HG03558 (cell line): ENCODE results near the gene PHACTR1.
"Not testable (repeated sequence)": the region's sequence is repeated elsewhere in the genome, so short reads cannot be mapped to it uniquely, and the experiment has no call there.

ENCODE experiments used
- ATAC-seq: cut with Tn5 transposase; IDR thresholded peaks from one replicate; pipeline ENCODE4 v1.9.1; 2021; ENCODE audit warnings: moderate number of reproducible peaks; ENCODE audit not compliant: unreplicated experiment; ENCODE audit errors: extremely low read depth

PHACTR1 gene

DNA sequence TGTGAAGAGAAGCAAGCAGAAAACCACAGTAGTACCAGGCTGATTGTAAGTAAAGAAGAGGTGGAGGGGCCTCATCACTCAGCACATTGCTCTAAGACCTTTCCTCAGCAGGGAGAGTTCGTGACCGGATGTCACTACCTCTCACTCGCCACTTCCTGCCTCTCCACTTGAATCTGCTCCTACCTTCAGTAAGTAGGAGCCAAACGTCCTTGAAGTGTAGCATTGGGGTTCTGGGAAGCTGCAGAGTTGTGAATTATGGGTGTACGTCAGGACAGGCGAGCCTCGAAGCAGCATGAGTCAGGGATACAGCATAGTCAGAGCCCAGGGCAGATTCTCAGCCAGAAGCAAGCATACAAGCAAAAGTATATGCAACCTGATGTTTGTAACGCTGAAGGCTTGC is 224.9 kb downstream of the PHACTR1 start:
- no peak for ATAC-seq

DNA sequence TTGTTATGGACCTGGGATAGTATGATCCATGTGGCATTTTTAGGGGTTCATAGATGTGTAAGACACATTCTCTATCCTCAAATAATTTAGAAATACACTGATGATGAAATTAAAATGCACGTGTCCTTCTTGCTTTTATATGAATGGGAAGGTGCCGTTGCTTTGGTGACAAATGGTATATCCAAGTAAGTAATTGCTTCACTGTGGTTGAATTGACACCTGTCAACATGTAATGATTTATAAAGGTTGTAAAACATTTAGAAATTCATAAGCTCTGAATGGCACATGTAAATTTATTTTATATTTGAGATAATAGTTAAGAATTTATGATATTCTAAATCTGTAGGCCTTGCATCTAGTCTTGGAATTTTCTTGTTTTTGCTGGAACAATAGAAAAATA is 227.0 kb downstream of the PHACTR1 start:
- ATAC-seq, result no peak

DNA sequence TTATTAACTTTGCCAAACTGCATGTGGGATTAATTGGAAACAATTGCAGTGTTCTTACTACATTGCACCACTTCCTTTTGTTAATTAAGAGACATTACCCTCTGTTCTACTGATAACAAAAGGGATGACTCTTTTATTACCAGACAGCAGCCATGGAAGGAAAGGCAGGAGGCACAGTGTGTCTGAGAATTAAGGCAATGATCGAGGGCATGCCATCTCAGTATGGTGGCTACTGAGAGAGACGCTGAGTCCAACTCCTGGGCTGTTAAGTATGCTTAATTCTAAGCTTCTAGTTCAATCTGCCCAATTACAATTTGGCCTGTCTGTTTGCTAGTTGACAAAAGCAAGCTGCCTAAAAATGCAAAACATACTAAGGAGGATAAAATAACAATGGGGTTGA is 227.4 kb downstream of the PHACTR1 start:
- ATAC-seq, result no peak

DNA sequence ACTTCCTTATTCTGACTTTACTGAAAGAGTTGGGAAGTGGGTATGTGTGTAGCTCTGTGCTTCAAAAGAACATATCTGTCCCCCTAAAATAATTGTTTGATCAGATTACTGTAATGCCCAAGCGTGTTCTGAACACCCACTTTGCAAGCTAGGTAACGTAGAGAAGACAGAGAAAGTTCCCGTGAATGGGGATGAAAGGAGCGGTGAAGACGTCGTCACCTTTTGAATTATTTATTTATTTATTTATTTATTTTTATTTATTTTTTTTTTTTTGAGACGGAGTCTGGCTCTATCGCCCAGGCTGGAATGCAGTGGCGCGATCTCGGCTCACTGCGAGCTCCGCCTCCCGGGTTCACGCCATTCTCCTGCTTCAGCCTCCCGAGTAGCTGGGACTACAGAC is 228.0 kb downstream of the PHACTR1 start:
- ATAC-seq, result not testable (repeated sequence)

DNA sequence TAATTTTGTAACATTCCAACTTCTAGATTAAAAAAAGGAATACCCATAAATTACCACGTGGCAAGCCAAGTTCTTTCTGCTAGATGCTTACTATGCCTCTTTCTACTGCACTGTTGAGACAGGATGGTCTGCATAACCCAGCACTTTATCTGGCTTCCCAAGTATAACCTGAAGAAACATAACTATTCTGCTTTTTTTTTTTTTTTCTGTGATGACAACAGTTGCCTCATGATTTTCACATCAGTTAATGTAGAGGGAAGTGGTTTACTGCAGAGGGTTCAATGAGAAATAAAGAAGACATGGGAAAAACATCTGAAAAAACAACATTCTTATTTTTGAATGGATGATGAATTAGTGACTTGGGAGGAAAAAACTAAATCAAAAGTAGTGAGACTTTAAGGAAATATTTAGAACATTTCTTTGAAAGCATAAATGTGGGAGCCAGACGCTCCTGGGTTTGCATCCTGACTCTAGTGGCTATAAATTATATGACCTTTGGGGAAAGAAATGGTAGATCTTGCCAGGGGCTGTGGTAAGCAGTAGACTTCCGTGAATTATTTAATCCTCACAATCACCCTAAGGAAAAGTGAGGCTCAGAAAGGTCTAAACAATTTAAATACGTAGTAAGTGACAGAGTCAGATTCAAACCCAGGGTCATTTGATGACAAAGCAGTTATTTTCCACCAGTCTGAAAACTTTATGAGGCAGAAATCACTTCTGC is 230.7 kb downstream of the PHACTR1 start:
- no peak for ATAC-seq

DNA sequence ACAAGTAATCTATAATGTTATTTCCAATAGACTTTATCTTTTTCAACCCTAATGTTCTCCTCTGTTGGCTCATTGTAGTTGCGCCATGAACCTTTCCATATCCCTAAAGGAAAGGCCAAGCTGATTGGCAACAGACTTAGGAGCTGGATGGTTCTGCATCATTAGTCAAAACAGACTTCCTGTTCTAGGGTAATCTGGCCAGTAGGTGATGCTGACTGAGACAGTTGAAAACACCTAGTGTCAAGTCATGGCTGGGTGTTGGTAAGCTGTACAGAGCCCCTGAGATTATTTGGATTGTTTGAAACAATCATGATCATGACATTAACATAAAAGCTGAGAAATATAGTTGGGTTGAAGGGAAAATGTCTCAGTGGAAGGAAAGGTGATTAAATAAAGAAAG is 231.4 kb downstream of the PHACTR1 start:
- ATAC-seq, result no peak

DNA sequence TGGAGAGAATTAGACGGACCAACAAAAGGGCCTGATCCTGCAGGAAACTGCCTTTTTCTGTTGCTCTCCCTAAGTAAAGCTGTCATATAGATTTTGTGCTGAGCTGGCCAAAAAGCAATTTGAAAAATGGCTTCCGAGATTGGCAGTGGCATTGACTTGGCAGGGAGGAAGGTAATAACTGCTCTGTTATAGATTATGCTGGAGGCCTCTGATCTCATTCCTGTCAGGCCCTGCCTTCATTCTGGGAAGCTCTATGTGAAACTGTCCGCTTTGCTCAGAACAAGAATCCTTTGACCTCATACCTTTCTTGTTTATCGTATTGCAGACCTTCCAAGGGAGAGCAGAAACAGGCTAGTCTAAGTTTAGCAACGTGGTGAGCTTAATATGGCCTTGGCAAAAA is 234.4 kb downstream of the PHACTR1 start:
- no peak for ATAC-seq

DNA sequence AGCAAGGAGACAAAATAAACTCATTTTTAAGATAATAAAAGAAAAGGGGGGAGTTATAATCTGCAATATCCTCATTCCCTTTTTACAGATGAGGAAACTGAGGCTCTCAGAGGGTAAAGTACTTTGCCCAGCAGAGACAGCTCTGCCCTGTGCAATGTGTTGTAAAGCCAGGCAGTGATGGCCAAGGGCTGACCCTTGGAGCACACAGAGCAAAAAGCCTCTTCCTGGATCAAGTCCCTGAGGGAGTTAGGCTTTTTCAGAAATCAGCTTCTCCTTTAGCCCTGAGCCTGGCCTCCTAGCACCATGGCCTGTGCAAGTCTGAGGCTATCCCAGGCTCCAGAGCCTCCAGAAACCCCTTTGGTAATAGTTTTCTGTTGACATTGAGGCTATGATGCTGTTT is 234.8 kb downstream of the PHACTR1 start:
- no peak for ATAC-seq

DNA sequence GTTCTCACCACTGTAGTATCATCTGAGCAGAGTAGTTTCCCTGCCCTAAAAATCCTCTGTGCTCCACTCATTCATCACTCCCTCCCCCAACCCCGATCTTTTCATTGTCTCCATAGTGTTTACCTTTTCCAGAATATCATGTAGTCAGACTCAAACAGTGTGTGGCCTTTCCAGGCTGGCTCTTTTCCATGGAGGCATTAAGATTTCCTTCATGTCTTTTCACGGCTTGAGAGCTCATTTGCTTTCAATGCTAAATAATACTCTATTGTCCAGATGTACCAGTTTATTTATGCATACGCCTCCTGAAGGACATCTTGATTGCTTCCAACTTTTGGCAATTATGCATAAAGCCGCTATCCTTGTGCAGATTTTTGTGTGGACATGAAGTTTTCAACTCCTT is 235.8 kb downstream of the PHACTR1 start:
- ATAC-seq, result no peak

DNA sequence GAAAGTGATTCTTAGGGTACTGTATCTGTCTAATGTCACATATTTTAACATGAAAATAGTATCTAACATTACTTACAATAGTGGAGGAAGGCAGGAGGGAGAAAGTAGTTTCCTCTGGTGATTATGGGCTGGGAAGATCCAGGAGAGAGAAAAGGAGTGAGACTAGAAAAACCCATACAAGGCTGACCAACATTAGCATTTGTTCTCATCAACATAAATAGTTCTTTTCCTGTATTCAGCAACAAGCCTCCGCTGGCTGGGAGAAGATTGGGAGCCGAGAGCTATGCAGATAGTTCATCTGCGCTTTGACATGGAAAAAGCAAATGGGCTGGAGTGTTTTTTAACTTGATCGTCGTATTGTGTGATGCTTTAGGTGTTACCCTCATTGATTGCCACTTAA is 239.4 kb downstream of the PHACTR1 start:
- no peak for ATAC-seq

DNA sequence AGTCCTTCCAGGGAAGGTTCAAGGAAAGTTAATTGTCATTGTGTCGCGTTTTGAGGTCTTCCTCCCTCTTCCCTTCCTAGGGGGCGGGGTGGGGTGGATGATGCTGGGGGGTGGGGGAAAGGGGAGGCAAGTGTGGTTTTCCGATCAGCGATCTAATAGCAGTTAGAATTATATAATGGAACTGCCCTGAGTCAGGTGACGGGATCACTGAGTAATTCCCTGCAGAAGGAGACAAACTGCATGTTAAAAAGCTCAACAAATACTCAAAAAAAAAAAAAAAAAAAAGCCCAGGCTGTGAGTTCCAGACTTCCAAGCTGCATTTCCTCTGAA is 240.4 kb downstream of the PHACTR1 start:
- no peak for ATAC-seq

DNA sequence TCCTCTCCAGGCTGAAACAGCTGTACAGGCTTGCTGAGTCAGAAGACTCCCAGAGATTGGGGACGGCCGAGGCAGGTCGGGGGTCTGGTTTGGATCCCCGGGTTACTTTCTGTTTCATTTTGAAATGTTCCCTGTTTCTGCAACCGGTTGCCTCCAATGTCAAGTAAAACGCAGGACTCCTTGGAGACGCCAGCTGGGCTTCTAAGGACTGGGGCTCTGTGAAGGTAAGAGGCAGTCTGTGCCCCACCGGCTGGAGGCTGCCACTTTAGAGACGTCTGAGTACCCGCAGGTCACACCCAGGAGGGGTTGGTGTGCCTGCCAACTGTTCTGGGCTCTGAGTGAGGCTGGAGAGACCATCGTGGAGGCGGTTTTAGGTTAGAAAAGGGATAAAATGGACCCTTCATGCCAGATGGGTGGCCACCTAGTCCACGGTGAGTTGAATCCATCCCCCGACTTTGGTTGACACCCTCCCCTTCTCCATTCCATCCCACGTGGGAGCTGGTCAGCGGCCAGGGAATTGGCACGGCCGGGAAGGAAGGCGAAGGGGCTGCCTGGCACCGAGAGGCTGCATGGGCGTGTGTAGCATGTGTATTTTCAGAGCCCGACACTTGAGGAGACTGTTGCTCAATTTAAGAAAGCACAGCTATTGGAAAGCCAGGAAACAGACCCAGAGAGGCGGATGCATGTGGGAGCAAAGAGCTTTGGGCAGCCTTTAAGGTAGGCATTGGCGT is 240.9 kb downstream of the PHACTR1 start:
- ATAC-seq, result no peak

DNA sequence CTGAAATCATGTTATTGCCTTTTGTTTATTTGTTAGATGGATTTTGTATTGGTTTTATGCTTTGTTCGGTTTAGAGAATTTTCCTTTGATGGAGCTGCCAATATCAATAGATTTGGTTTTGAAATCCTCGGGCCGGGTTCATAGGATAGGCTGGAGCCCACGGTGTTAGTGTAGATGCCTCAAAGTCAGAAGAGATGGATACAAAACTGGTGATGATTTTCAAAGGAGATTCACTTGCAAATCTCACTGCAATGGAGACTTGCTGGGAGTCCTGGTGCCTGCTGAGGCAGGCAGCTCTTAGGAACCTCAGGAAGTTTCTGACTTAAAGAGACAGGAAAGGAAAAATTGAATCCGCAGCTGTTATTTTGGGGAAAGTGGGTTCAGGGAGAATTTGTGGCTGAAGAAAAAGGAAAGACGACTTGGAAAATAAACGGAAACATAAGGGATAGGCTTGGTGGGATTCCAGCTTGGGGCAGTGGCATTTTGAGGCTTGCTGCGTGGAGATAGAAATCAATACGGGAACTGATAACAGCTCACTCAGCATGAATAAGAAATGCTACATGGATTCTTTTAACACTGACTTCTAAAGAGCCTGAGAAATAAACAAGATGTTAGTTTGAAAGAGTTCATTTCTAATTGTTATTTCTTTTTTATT is 241.6 kb downstream of the PHACTR1 start:
- ATAC-seq, result no peak

DNA sequence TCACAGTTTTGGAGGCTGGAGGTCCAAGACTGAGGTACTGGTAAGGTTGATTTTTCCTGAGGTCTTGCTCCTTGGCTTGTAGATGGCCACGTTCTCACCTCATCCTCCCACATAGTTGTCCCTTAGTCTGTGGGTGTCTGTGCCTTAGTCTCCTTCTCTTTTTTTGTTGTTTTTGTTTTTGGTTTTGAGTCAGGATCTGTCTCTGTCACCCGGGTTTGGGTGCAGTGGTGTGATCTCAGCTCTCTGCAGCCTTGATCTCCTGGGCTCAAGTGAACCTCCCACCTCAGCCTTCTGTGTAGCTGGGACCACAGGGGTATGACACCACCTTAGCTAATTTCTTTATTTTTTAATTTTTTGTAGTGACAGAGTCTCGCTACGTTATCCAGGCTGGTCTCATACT is 245.2 kb downstream of the PHACTR1 start:
- no peak for ATAC-seq

DNA sequence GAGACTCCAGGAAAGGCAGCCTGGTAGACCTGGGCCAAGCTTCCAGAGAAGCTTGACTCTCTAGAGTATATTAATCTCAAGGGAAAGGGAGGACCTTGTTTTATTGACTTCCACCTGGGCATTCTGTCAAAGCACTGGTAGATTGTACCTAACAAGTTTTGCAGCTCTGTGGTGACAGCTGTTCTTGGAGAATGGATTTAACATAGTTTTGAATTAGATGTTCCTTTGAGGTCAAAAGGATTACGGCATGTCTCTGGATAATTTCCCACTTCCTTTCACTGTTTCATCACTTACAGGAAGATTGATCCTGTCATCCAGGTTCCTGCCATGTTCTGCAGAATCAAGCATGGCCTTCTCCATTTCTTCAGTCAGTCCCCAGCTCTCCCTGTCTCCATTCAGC is 246.0 kb downstream of the PHACTR1 start:
- no peak for ATAC-seq

DNA sequence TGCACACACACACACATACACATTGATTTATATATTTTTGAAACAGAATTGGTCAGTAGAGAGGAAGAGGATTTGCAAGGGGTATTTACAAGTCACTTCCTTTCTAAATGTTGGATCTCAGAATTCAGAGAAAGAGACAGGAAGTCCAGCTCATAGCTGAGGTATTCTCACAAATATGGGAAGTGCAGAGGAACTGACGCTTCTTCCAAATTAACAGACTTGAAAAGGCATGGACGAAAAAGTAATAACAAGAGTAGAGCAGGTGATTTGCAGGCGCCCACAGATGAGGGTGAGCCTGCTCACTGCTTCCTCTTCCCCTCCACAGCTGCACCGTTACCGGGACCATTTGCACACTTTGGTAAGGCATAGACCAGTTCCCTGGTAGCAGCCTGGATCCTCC is 246.4 kb downstream of the PHACTR1 start:
- no peak for ATAC-seq

DNA sequence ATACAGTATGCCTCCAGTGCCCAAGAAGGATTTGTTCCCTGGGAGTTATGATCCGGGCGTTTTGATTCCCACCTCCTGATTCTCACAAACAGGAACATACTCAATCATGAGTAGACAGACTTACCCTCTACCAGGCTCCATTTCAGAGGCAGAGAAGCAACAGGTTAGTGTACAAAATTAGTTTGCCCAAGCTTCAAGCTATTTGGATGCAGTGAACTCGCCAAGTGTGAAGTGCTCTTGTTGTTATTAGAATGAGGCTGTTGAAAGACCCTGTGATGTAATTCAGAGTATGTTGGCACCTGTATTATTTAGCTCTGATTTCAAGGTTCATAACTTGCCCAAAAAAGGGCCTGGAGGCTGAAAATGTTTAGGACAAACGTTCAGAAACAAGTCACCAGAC is 247.0 kb downstream of the PHACTR1 start:
- ATAC-seq, result no peak

DNA sequence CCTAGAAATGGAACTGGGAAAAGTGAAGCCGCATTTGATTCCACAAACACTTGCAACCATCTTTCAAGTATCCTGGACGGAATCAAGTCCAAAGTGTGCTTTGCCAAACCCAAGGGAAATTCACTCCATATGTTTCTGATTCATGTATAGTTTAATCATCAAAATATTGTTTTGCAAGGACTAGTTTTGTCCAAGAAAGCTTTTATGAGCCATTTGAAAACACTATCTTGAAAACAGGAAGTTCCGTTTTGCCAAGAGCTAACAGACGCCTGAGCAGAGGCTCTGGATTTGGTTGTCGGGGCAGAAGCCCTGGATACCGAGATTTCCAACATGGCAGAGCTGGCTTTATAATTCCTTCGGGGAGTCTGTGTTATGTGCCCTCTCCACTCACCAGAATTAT is 251.1 kb downstream of the PHACTR1 start:
- ATAC-seq, result no peak

DNA sequence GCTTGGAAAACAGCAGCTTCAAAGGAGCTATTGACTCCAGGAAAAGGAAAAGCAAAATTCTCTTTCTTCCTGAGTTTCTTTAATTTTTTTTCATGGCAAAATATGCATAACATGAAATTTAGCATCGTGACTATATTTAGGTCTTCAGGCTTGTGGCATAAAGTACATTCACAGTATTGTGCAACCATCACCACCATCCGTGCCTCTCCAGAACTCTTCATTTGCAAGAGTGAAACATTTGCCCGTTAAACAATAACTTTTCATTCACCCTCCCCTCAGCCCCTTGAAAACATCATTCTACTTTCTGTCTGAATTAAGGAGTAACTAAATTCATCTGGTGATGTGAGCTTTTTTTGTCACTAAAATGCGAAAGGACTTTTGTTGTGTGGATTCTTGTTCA is 251.7 kb downstream of the PHACTR1 start:
- no peak for ATAC-seq

DNA sequence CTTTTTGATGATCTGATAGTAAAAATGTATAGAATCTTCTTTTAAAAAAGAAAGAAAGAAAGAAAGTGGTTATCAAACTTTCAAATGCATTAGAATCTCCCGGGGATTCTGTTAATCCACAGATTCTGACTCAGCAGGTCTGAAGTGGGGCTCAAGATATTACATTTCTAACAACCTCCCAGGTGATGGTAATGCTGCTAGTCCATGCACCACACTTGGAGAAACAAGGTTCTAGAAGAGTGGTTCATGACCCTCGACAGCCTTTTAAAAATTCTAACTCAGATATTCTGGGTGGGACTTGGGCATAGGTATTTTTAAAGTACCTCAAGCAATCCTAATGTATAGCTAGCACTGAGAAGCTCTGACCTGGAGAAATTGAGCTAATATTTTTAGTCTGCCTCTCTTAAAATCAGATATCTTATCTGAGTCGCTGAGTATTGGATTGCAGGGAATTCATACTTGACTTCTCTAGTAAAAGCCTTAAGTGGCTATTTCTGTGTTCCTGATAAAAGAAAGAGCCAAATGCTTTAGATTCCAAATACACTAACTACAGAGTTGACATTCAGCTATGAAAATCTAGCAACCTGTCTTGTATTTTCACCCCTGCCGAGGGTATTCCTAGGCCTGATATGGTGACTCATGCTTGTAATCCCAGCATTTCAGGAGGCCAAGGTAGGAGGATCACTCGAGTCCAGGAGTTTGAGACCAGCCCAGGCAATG is 252.4 kb downstream of the PHACTR1 start:
- ATAC-seq, result no peak

DNA sequence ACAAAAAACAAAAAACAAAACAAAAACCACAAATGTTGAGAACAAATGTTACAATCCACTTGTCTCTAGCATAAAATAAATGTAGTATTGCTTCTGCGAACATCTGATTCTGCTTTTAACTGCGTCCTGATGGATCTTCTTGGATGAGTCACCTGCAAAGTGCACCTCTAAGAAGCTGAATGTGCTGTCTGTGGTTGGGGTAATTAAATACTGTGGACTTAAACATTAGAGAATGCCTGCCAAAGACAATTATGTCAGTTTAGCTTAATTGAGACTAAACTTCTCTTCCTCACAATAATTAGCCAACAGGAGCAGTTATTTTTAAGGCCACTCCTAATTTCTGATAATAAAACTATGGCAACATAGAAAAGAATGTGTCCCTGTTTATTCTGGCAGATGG is 253.4 kb downstream of the PHACTR1 start:
- no peak for ATAC-seq
